Kidney capillary endothelial cell (primary cell): ENCODE measurements around the gene SGMS1.
"Not testable (repeated sequence)": the region's sequence is repeated elsewhere in the genome, so short reads cannot be mapped to it uniquely, and the experiment has no call there.

Source experiments
- DNase-seq: peaks from one replicate; pipeline ENCODE4 v3.0.0-alpha.2; 2018; ENCODE audit warnings: low spot score

Gene SGMS1

GRCh38 chr10:50508315-50509051 is 115.3 kb downstream of the SGMS1 start:
- no peak for DNase-seq

- no peak for DNase-seq
Observed at GRCh38 chr10:50506861-50507573, 116.7 kb downstream of the SGMS1 start.

GRCh38 chr10:50504389-50504788 is 119.4 kb downstream of the SGMS1 start:
- DNase-seq = no peak

GRCh38 chr10:50503661-50504320 is 120.0 kb downstream of the SGMS1 start:
- DNase-seq = no peak

GRCh38 chr10:50503156-50503555 is 120.6 kb downstream of the SGMS1 start:
- not testable (repeated sequence) for DNase-seq

- DNase-seq = no peak
Observed at GRCh38 chr10:50501924-50502452, 121.8 kb downstream of the SGMS1 start.

- DNase-seq = no peak
Observed at GRCh38 chr10:50501478-50501877, 122.3 kb downstream of the SGMS1 start.

- DNase-seq = no peak
Observed at GRCh38 chr10:50498465-50498864, 125.3 kb downstream of the SGMS1 start.

GRCh38 chr10:50497758-50498157 is 126.0 kb downstream of the SGMS1 start:
- no peak for DNase-seq

- DNase-seq = no peak
Observed at GRCh38 chr10:50496228-50496627, 127.5 kb downstream of the SGMS1 start.

- DNase-seq = no peak
Observed at GRCh38 chr10:50490241-50490640, 133.5 kb downstream of the SGMS1 start.

- not testable (repeated sequence) for DNase-seq
Observed at GRCh38 chr10:50484550-50484949, 139.2 kb downstream of the SGMS1 start.

- no peak for DNase-seq
Observed at GRCh38 chr10:50480054-50481007, 143.4 kb downstream of the SGMS1 start.

GRCh38 chr10:50477287-50478203 is 146.2 kb downstream of the SGMS1 start:
- DNase-seq = no peak

GRCh38 chr10:50473756-50474155 is 150.0 kb downstream of the SGMS1 start:
- no peak for DNase-seq

GRCh38 chr10:50472914-50473313 is 150.8 kb downstream of the SGMS1 start:
- no peak for DNase-seq

- no peak for DNase-seq
Observed at GRCh38 chr10:50471583-50471975, 152.2 kb downstream of the SGMS1 start.

- no peak for DNase-seq
Observed at GRCh38 chr10:50470798-50471582, 152.8 kb downstream of the SGMS1 start.

- no peak for DNase-seq
Observed at GRCh38 chr10:50470345-50470744, 153.4 kb downstream of the SGMS1 start.

- no peak for DNase-seq
Observed at GRCh38 chr10:50469778-50470193, 154.0 kb downstream of the SGMS1 start.
